Natural killer cell (primary cell): Measurements from ENCODE around the gene AXIN2. TPM values are rescaled to one million over a fixed set of nuclear protein-coding genes. Genes with fewer than 3 reads are reported as not detected.

Experiments
- ATAC-seq, 3 donors: fragments of 150-1000 bp in 2 of 3; fragments of 200-7000 bp in 1 of 3; cut with Tn5 transposase; 1 replicate in 1 of 3; 2 replicates in 2 of 3; pipeline ENCODE4 v1.10.0; 2021; ENCODE audit warnings: mild to moderate bottlenecking in 2 of 3, moderate library complexity in 2 of 3
- DNase-seq, 2 donors: peaks; one replicate each; pipeline versions ENCODE4 v3.0.0 to v3.0.0-alpha.2; 2013 to 2021; ENCODE audit warnings: mixed read lengths in 1 of 2
- H3K27ac ChIP-seq: one replicate; pipeline ENCODE4 v1.5.1; 2013; ENCODE audit warnings: mild to moderate bottlenecking, low read length
- H3K27me3 ChIP-seq: one replicate; pipeline ENCODE4 v1.6.1; 2013; ENCODE audit warnings: low read length; ENCODE audit not compliant: control insufficient read depth, insufficient read depth
- H3K36me3 ChIP-seq: one replicate; pipeline ENCODE4 v1.6.1; 2013; ENCODE audit warnings: low read length; ENCODE audit not compliant: control insufficient read depth, insufficient read depth
- H3K4me1 ChIP-seq: one replicate; pipeline ENCODE4 v1.6.1; 2013; ENCODE audit warnings: low read length; ENCODE audit not compliant: control insufficient read depth, insufficient read depth
- H3K4me3 ChIP-seq: one replicate; pipeline ENCODE4 v1.5.1; 2013; ENCODE audit warnings: low read length
- H3K9me3 ChIP-seq: one replicate; pipeline ENCODE4 v1.6.1; 2013; ENCODE audit warnings: low read length; ENCODE audit not compliant: control insufficient read depth, insufficient read depth
- H3K27ac Mint-ChIP-seq, 2 donors: one replicate each; pipeline ENCODE4 v1.8.0; 2022; ENCODE audit warnings: mild to moderate bottlenecking in 2 of 2, mixed read lengths in 2 of 2, moderate library complexity in 1 of 2
- H3K27me3 Mint-ChIP-seq, 2 donors: one replicate each; pipeline ENCODE4 v1.8.0; 2022; ENCODE audit warnings: low read depth in 2 of 2, mixed read lengths in 2 of 2
- H3K36me3 Mint-ChIP-seq: one replicate; pipeline ENCODE4 v1.8.0; 2022; ENCODE audit warnings: mixed read lengths
- H3K4me1 Mint-ChIP-seq, 2 donors: one replicate each; pipeline ENCODE4 v1.8.0; 2022; ENCODE audit warnings: mixed read lengths in 2 of 2
- H3K4me3 Mint-ChIP-seq: one replicate; pipeline ENCODE4 v1.8.0; 2022; ENCODE audit warnings: mild to moderate bottlenecking, moderate library complexity, mixed read lengths
- H3K9me3 Mint-ChIP-seq, 2 donors: one replicate each; pipeline ENCODE4 v1.8.0; 2022; ENCODE audit warnings: mixed read lengths in 2 of 2
- WGBS: methylation state at CpG from one replicate; pipeline ENCODE4 v1.1.7; 2013; ENCODE audit warnings: missing lambda C conversion rate; ENCODE audit not compliant: insufficient coverage; 5-methylcytosine and 5-hydroxymethylcytosine counted together
- intact Hi-C: fragments of 100-400 bp; cut with micrococcal nuclease; formaldehyde crosslinking; loops from one replicate; pipeline ENCODE4 v1.14.2; 2022
- total RNA-seq, 4 donors: library from RNA; stranded (reverse); fragments of 120-200 nt in 1 of 4; gene quantifications; one replicate each; pipeline versions ENCODE4 v1.2.3 to v1.2.4, GENCODE V29; 2013 to 2022
- TF ChIP-seq, protein P1 (sequence below): fragments of 200-600 bp; IDR thresholded peaks from one replicate; pipeline ENCODE4 v1.8.0; 2022; ENCODE audit warnings: antibody characterized with exemption

The AXIN2 gene
- total RNA-seq, 3 donors from 2014 or later (not counting 1 experiment from before 2014, with no cell fraction given): 1.3 to 4.1 (median 1.7) TPM

- Mint-ChIP-seq H3K4me1 (no peaks in the 10 kb centered on the region), H3K27ac (no peak overlapping the region), H3K9me3 (no peaks in the 10 kb centered on the region), H3K27me3 (peaks cover 6 to 12% of the 10 kb centered on the region in 2 donors), H3K36me3 (no peaks in the 10 kb centered on the region), H3K4me3 (no peak overlapping the region)
- H3K9me3 ChIP-seq: no peaks in the 10 kb centered on the region
- H3K4me1 ChIP-seq: no peaks in the 10 kb centered on the region
- no peak overlapping the region for H3K4me3 ChIP-seq
- TF ChIP-seq, protein P1, sequence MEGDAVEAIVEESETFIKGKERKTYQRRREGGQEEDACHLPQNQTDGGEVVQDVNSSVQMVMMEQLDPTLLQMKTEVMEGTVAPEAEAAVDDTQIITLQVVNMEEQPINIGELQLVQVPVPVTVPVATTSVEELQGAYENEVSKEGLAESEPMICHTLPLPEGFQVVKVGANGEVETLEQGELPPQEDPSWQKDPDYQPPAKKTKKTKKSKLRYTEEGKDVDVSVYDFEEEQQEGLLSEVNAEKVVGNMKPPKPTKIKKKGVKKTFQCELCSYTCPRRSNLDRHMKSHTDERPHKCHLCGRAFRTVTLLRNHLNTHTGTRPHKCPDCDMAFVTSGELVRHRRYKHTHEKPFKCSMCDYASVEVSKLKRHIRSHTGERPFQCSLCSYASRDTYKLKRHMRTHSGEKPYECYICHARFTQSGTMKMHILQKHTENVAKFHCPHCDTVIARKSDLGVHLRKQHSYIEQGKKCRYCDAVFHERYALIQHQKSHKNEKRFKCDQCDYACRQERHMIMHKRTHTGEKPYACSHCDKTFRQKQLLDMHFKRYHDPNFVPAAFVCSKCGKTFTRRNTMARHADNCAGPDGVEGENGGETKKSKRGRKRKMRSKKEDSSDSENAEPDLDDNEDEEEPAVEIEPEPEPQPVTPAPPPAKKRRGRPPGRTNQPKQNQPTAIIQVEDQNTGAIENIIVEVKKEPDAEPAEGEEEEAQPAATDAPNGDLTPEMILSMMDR: no peak
- no peaks in the 10 kb centered on the region for H3K27me3 ChIP-seq
- no peaks in the 10 kb centered on the region for H3K36me3 ChIP-seq
- no peak for ATAC-seq
- no peak overlapping the region for H3K27ac ChIP-seq
- 98% methylated on average over 7 of the region's 10 CpGs for WGBS
- no peak for DNase-seq
- intact Hi-C loops: no loop called here
Measured at GRCh38 chr17:65483438-65483837, 78.0 kb downstream of the AXIN2 start.

- intact Hi-C loops: no loop called here
- Mint-ChIP-seq H3K4me3 (no peak overlapping the region), H3K27ac (no peak overlapping the region), H3K9me3 (no peaks in the 10 kb centered on the region), H3K36me3 (no peaks in the 10 kb centered on the region), H3K4me1 (no peaks in the 10 kb centered on the region), H3K27me3 (peaks cover 6 to 12% of the 10 kb centered on the region in 2 donors)
- WGBS: 69% methylated on average over 2 of the region's 3 CpGs
- TF ChIP-seq, protein P1: no peak
- no peak for ATAC-seq
- H3K27me3 ChIP-seq: no peaks in the 10 kb centered on the region
- no peak overlapping the region for H3K4me3 ChIP-seq
- no peak for DNase-seq
- no peaks in the 10 kb centered on the region for H3K4me1 ChIP-seq
- H3K9me3 ChIP-seq: no peaks in the 10 kb centered on the region
- no peak overlapping the region for H3K27ac ChIP-seq
- H3K36me3 ChIP-seq: no peaks in the 10 kb centered on the region
Measured at GRCh38 chr17:65482201-65482600, 79.2 kb downstream of the AXIN2 start.

DNA sequence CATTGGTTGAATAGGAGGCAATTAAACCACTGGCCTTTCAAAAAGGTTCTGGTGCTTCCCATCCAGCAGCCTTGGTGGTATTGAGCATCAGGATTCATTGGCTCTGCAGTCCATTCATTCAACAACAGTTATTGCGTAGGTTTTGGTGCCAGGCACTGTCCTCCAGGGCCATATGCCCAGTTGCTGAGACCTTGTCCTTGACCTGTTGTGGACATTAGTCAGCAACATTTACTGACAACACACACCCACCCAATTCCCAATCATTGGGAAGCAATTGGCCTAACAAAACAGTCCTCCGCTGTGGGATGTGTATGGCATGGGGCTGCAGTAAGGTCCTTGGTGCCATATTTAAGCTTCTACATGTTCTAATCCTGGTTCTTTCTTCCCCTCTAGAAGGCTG is 82.2 kb downstream of the AXIN2 start:
- intact Hi-C loops: no loop called here
- H3K36me3 ChIP-seq: no peaks in the 10 kb centered on the region
- H3K4me1 ChIP-seq: no peaks in the 10 kb centered on the region
- H3K9me3 Mint-ChIP-seq: no peaks in the 10 kb centered on the region
- TF ChIP-seq, protein P1: no peak
- H3K27me3 Mint-ChIP-seq: peaks cover 0 to 15% of the 10 kb centered on the region in 2 donors
- no peak overlapping the region for H3K4me3 Mint-ChIP-seq
- no peak overlapping the region for H3K4me3 ChIP-seq
- no peak overlapping the region for H3K27ac ChIP-seq
- H3K27ac Mint-ChIP-seq: no peak overlapping the region
- H3K27me3 ChIP-seq: no peaks in the 10 kb centered on the region
- DNase-seq: no peak
- no peak for ATAC-seq
- H3K9me3 ChIP-seq: no peaks in the 10 kb centered on the region
- no peaks in the 10 kb centered on the region for H3K4me1 Mint-ChIP-seq
- no peaks in the 10 kb centered on the region for H3K36me3 Mint-ChIP-seq
- 96% methylated on average over 1 of the region's 2 CpGs for WGBS
